HG03558 (cell line): ENCODE data around the gene CALML5.

Experiments
- ATAC-seq: cut with Tn5 transposase; IDR thresholded peaks from one replicate; pipeline ENCODE4 v1.9.1; 2021; ENCODE audit warnings: moderate number of reproducible peaks; ENCODE audit not compliant: unreplicated experiment; ENCODE audit errors: extremely low read depth

Gene CALML5, protein sequence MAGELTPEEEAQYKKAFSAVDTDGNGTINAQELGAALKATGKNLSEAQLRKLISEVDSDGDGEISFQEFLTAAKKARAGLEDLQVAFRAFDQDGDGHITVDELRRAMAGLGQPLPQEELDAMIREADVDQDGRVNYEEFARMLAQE

DNA sequence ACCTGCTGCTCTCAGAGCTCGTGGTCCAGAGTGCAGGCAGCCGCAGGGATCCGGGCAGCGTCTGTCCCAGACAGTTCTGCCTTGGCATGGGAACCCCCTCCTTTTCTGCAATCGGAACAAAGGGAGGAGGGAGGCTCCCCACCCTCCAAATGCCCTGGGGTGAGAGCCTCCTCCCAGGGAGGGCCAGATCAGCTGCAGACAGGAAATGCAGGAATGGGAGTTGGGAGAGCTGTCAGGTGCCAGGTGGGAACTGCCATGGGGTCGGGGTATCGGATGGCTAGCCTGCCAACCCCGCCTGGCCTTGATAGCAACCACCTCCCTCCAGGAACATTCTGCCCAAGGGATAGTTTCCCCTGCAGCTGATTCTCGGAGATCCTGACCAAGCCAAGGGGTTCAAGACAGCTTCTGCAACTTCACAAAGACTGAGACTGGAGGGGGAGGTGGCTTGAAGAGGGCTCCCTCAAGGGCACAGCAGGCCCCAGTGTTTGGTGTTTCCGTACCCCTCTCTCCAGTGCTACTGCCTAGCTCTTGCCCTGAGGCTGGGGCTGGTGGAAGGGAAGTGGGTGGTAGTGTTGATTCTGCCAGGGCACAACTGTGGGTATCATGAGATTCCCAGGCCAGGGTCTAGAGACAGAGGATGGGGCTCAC lies at the start of gene CALML5:
CALML5 (minus strand) TSS at position 78 of the 648 bp plus-strand sequence. CDS start 132 bp downstream, outside the sequence.
- no peak for ATAC-seq

DNA sequence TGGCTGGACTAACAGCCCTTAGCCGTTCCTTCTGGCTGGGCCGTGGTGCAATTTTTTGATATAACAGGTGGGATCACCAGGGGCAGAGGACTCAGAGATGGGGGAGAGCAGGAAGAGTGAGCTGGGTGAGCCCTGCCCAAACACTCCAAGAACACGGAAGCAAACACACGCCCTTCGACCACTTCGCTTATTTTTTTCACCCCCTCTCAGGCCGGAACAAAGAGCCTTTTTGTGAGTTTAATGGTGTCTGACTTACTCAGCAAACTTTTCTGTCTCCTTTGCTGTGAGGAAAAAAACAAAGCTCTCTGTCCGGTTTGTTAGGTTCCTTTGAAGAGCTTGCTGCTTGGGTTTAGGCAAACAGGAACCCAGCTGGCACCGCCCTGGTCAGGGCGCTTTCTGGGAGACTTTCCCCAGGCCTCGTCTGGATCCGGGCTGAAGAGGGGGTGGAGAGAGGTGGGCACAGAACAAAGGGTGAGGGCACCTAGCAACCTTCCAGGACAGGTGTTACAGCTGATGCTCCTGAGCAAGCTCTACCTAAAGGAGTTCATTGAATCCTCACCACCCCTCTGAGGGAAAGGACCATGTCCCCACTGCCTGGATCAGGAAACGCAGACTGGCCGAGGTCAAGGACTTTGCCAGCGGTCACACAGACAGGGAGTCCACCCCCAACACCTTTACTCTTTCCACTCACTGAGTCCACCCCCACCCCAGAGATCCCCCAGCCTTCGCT lies 48.7 kb upstream of the CALML5 start:
- ATAC-seq, result no peak

DNA sequence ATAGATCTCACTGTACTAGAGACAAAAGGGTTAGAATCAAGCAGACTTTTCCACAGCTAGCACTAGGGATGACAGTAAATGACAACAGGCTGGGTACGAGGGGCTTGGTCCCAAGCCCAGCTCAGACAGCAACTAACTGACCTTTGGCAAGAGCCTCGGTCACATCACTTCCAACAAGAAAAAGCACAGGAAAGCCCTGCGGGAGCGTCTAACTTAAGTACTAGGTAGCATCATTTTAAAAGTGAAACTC lies 48.2 kb upstream of the CALML5 start:
- ATAC-seq, result no peak

DNA sequence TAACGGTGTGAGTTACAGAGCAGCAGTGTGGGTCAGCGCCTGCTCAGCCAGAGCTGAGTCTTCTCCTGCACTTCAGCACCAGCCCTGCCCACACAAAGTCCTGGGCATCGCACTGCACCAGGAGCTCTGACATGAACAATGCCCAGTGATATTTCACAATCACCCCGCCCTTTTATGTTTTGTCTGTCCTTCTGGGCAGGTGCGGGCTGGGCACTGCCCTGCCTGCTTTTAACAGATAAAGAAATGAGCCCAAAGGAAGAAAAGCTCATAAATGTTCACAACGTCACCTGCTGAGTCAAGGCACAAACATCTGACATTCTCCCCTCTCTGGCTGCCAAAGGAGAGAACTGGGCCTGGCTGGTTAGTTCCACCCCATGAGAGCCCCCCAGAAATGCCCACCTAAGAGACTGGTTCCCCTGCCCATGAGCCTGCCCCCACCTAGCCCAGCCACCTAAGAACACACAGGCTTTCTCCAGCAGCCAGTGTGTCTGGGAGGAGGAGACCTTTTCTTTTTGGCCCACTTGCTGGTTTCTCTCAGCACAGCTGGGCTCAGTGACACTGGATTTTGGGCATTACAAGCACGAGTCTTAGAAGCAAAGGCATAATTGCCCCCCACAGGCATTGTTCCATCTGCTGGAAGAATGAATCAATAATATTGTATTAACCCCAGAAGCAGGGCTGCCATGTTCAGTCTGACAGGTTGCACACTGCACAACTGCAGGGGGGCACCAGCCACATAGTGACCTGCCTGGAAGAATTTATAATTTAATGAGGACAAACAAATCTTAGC lies 47.7 kb upstream of the CALML5 start:
- ATAC-seq, result no peak

DNA sequence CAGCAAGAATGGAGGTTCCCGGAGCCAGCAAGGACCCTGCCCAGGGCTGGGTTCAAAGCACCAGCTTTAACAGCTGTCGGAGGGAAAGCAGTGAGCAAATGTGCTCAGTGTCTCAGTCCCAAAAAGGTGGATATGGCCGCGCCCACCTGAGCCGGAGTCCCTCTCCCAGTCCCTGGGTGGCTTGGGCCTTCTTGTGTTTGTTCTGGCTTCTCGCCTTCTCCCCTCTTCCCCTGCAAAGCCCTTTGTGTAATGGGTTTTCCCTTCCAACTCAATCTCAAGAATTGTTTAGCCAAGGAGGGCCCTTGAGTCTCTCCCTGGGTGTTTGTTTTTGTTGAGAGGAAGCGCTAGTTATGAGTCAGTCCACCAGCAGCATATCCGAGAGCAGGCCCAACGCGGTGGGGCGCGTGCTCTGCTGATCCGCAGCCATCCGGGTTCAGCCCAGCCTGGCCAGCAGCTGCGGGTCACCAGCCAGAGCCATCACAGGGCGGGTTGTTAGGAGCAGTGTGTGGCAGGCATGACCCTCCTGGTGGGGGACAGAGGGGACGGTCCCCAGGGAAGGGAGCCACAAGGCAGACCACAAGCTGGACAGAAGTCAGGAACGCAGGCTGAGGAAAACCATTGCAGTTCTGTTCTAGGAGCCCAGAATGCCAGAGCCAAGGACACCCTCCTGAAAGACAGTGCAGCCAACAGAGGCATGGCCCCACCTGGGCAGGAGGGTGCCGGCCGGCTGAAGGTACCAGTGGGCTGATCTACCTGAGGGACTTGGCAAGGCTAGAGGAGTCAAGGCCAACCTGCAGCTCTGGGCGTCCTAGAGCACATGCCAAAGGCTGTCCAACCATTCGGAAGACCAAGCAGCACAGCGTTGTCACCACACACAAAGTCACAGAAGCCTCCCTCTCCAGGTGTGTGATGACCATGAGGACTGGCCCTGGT lies 46.7 kb upstream of the CALML5 start:
- no peak for ATAC-seq

DNA sequence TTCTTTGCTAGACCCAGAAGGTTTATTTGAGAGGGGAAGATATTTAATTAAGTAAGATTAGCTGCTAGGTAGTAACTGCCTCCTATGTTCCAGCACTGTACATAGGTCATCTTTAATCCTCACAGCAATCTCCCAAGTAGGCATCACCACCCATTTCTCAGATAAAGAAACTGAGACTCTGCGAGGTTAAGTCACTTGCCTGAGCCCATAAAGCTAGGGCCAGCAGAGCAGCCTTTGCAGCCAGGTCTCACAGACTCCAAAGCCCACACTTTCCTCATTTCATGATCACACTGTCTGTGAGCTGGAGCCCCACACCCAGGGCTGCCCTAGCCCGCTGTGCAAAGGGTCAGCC lies 46.0 kb upstream of the CALML5 start:
- ATAC-seq, result no peak

DNA sequence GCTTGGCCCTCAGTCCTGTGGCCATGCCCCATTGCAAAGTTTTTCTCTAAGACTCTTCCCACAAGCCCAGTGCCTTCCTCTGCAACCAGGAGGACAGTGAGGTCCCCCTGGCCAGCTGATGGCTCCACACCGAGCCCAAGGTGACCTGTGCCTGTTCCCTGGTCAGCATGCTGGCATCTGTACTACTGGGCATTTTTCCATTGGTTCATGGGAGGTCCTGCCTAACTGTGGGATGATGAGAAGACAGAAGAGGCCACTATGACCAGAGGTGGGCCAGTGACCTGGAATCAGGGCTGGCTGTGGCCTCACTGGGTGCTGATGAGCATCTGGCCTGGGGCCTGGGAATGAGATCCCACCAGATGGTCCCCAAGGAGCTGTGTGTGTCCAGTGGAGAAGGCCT lies 45.6 kb upstream of the CALML5 start:
- no peak for ATAC-seq

DNA sequence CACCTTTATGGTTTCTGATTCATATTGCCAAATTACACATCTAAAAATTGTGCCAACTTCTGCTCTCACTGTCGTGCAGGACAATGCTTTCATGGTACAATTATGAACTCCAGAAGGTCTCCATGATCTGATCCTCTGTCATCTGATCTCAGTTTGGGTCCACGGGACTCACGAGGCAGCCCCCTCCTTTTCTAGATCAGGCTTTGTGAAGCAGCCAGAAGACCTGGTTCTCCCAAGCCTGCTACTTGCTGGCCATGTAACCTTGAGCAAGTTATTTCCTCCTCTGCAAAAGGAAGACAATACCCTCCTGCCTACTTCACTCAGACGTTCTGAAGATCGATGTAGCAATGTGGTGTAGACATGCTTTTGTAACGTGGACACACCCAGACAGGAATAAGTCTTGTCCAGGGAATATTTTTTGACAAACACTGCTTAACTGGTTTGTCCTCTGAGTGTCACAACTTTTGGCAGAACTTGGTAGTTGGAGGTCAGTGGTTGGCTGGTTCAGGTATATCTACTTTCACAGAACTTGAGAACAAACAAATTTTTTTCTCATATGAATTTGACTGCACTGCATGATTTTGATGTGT lies 44.9 kb upstream of the CALML5 start:
- ATAC-seq, result no peak

DNA sequence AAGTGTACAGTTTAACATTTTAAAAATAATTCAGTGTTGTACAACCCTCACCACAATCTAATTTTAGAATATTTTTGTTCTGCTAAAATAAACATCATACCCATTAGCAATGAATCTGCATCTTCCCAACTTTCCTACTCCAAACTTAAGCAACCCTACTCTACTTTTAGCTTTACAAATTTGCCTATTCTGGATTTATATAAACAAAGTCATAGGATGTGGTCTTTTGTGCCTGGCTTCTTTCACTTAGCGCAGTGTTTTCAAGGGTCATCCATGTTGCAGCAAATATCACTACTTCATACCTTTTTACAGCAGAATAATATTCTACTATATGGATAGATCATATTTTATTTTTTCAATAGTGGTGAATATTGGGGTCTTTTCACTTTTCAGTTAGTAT lies 44.3 kb upstream of the CALML5 start:
- ATAC-seq, result no peak

DNA sequence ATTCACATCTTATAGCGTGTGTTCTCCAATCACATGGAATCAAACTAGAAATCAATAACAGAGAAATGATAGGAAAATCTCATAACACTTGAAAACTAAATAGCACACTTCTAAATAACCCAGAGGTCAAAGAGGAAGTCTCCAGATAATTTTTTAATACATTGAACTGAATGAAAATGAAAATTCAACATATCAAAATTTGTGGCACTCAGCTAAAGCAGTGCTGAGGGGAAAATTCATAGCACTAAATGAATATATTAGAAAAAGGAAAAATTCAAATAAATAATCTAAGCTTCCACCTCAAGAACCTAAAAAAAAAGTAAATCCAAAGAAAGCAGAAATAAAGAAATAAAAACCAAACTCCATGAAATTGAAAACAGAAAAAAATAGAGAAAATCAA lies 42.7 kb upstream of the CALML5 start:
- no peak for ATAC-seq

DNA sequence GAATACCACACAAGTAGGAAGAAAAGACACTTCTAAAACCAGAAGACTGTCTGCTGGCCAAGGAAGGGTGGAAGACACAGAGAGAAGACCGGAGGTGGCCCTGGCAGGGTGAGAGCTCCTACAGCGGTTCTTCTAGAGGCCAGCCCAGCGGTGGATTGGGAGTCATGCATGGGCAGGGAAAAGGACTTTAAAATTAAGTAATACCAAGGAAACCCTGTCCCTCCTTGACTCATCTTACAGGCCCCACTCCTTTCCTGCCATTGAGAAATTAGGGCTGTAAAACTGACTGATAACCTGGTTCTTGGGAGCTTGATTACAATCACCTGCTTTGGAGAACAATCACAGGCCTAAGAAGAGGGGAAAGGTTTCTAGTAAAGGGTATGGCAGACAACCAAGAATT lies 41.5 kb upstream of the CALML5 start:
- no peak for ATAC-seq

DNA sequence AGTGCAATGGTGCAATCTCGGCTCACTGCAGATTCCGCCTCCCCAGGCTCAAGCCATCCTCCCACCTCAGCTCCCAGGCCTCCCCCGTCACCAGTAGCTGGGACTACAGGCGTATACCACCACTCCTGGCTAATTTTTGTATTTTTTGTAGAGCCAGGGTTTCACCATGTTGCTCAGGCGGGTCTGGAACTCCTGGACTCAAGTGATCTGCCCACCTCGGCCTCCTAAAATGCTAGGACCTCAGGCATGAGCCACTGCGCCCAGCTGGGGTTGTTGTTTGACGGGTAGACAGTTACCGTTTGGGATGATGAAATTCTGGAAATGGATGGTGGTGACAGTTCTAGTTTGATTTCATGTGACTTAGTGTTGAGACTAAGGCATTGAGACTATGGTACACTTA lies 40.7 kb upstream of the CALML5 start:
- ATAC-seq, result no peak

DNA sequence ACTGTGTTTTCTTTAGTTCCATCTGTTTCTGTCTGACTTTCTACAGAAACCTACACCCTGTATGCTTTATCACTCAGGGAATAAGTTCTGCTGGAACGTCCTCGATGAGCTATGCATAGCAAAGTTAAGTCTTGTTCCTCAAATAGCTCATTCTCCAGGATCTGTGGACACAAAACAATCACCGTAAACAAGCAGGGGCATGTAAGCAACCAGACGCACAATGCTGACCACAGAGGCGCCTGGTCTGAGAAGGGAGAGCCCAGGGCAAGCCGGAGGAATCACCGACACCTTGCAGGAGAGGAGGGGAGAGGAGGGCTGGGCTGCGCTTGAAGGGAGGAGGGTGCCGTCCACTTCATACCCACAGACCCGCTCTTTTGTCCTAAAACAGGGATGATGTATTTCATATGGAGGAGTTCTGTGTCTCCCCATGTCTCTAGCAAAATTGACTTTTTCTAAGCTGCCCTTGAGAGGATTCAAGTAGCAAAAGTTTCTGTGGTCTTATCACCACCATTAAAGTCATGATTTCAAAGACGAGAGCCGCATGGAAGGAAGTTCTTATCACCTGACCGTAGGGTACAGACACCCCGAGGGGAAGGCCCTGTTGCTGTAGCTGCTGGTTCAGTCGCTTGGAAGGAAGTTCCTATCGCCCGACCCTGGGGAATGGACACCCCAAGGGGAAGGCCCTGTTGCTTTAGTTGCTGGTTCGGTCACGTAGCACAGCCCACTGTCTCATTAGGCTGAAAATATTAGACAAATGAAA lies 39.7 kb upstream of the CALML5 start:
- ATAC-seq, result no peak

DNA sequence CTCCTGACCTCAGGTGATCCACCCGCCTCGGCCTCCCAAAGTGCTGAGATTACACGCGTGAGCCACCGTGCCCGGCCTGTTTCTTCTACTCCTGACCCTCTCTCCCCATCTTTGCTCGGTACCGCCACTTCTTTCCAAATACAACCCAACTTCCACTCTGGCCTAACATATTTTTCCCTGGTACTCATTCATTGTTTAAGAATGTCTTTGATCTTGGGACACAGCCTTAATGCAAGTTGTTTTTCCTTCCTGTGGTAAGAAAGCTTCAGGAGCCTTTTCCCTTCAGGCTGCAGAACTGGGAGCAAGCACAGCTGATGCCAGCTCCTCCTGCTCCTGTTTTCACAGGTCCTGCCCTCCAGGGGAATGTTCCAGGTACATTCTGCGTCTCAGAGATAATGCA lies 39.1 kb upstream of the CALML5 start:
- ATAC-seq, result no peak

DNA sequence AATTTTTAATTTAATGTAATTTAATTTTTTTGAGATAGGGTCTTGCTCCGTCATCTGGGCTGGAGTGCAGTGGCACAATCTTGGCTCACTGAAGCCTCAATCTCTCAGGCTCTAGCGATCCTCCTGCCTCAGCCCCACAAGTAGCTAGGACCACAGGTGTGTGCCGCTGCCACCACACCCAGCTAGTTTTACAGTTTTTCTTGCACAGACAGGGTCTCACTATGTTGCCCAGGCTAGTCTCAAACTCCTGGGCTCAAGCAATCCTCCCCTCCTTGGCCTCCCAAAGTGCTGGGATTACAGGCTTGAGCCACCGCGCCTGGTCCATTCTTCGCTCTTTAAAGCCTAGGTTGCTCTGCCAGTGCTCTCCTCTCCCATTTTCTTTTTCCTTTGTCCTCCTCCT lies 38.3 kb upstream of the CALML5 start:
- no peak for ATAC-seq

DNA sequence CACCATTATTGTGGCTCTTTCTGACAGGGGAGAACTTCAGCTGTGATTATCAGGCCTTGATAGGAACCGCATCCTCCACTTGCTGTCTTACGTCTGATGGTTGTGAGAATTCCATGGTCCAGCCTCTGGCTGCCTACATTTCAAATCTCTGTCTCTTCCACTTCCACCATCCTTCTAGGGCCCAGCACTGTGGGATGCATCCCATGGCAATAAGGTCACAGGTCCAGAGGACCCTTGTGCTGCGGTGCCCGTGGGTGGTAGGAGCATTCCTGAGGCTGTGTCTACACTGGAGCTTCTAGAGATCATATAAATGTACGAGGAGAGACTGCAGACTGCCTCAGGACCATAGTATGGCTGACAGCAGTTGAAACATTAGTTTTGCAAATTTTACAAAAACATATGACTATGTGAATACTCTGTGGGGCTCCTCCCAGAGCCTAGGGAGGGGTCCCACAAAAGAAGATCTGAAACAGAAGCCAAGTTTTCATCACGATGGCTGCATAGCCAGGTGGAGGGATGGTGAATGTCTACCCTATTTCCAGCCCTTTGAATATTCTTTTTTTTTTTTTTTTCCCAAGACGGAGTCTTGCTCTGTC lies 37.2 kb upstream of the CALML5 start:
- no peak for ATAC-seq

DNA sequence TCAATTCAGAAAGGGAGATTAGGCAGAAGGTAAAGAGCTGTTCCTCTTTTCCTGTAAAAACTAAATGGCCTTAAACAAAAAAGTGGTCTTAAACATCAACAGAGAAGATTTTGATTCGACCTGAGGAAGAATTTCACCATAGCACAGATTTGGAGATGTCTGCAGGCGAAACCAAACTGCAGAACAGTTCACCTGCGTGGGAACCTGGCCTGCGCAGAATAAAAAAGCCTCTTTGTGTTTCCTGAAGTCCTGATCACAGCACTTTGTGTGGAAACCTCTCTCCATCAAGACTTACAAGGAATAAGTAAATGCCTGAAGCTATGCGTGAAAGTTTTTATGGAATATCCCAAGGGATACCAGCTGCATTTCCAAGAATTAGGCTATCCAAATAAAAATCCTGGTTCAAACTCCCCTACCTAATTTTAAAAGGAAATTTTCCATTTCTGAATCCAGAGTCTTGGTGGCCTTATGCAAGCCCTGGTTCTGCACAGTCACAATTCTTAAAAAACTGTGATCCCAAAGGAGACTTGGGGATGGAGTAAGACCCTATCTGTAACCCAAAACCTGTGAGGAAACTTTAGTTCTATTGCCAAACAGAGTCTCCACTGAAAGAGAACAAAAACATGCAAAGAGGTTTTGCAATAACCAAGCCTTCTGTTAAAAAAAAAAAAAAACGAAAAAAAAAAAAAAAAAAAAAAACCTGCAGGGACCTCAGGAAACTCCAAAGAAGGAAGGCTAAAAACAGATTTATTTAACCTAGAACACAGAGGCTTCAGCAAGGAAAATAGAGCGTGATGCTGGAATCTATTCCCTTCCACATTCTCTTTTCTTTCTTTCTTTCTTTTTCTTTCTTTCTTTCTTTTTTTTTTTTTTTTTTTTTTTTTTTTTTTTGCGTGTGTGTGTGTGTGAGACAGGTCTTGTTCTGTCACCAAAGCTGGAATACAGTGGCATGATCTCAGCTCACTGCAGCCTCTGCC lies 35.8 kb upstream of the CALML5 start:
- ATAC-seq, result no peak
